SU-DHL-6 (cell line): ENCODE results near the gene IGF2BP2.

Experiments
- CTCF ChIP-seq: fragments of 200-600 bp; sonication (generic); IDR thresholded peaks from one replicate; pipeline ENCODE4 v1.5.1; 2017; ENCODE audit warnings: antibody characterized with exemption, mild to moderate bottlenecking, low read length, moderate library complexity; ENCODE audit not compliant: insufficient read depth, poor library complexity, severe bottlenecking
- EZH2phosphoT487 ChIP-seq: fragments of 200-600 bp; sonication (generic), shearing (Covaris generic); conservative IDR thresholded peaks from 2 replicates; pipeline ENCODE4 v1.6.1; 2018; ENCODE audit warnings: mild to moderate bottlenecking, antibody characterized with exemption, low read length, moderate library complexity, mixed read lengths

GRCh38 chr3:185720326-185720725 is 104.5 kb downstream of the IGF2BP2 start:
- TF ChIP-seq CTCF (no peak), EZH2phosphoT487 (no peak)
